Measurements from ENCODE around the gene EDC4. TPM values are rescaled to one million over a fixed set of nuclear protein-coding genes. Genes with fewer than 3 reads are reported as not detected.

Gene EDC4
- total and polyA plus RNA-seq, 2 of the 8 experiments (the other 6 are each of a cell fraction or from before 2014, with no cell fraction given), result 58.5 to 72.7 TPM

DNA sequence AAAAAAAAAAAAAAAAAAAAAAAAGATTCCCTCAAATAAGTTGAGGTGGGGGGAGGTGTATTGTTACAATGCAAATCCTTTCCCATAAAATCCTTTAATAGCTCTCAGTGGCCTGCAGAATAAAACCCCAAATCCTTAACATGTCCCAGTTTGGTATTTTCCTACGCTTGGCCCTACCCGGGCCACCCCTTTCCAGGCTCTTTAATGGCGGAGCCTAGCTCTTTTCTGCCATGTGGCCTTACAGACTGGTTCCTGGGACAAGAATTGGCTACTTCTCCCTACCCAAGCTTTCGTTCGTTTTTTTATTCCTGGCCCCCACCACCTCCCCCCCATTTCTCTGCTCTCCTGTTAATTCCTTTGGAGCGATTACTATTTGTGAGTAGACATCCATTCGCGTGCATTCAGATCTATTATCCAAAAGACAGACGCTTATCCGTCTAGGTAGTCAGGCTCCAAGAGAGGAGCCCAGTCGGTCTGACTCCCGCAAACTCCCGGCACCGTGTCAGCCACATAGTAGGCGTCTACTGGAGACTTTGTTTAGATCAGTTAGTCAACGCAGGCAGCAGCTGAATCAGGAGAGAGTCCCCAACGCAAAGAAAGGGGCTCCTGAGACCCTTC is 31.5 kb upstream of the EDC4 start (continued):
- TF ChIP-seq USF2 (IDR thresholded peaks at IDR 0.05; ENCODE audit: low read length), result no peak
- TF ChIP-seq POU5F1 (IDR thresholded peaks at IDR 0.05; ENCODE audit: low read depth, low read length), result no peak

Data from H1 (cell line).